Skeletal muscle cell (primary cell): ENCODE results near the gene TYROBP.

Experiments used
- DNase-seq: peaks from one replicate; pipeline ENCODE4 v3.0.0-alpha.2; 2010; ENCODE audit warnings: low read depth
- H3K4me3 ChIP-seq: 2 replicates; pipeline ENCODE4 v1.5.1; 2011; ENCODE audit warnings: low read depth, mild to moderate bottlenecking, control low read depth, low read length, moderate library complexity

Gene TYROBP

DNA sequence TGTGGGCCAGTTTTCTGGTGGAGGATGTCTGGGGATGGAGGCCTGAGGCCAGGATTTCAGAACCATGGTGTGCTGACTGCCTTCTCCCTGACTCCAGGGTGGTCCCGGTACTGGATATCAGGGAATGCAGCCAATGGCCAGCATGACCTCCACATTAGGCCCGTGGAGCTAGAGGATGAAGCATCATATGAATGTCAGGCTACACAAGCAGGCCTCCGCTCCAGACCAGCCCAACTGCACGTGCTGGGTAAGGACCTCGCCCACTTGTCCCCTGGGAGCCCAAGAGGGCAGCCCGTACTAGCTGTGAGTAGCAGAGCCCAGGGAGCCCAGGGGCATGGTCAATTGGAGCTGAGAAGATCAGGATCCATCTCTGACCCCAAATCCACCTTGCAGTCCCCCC, 49.8 kb downstream of the TYROBP start:
- no peak overlapping the region for H3K4me3 ChIP-seq
- no peak for DNase-seq

DNA sequence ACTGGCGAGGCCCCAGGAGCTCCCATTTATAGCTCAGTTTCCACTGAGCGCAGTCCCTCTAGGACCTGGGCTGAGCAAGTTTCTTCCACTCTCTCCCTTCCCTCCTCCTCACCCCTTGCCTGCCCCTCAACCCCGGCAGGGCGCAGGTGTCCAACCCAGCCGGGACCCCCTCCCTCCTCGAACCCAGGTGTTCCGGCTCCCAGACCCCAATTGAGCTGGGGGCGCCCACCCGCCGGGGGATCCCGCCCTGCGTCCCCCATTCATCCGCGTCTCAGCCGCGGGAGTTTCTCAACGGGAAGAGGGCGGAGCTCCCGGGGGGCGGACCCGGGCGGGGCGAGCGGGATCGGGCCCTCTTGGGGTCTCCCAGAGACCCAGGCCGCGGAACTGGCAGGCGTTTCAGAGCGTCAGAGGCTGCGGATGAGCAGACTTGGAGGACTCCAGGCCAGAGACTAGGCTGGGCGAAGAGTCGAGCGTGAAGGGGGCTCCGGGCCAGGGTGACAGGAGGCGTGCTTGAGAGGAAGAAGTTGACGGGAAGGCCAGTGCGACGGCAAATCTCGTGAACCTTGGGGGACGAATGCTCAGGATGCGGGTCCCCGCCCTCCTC, 51.4 kb downstream of the TYROBP start, which contains the start of gene KIRREL2:
Gene KIRREL2 (plus strand): TSS at position 366 of the 604 bp plus-strand sequence. CDS start 209 bp downstream, at position 575.
- DNase-seq, result no peak
- H3K4me3 ChIP-seq, result peak within 1 kb of the TSS; percentile 50
